Measurements from ENCODE around the gene RYR1.

The RYR1 gene

GRCh38 chr19:38463365-38463764, 29.9 kb downstream of the RYR1 start:
- Histone ChIP-seq H3K4me3 (ENCODE audit: low read depth, low read length) (no peak overlapping the region), H3K27ac (ENCODE audit: extremely low read depth, low read depth, low read length) (no peak overlapping the region), H3K36me3 (ENCODE audit: control insufficient read depth in 2 of 2, insufficient read depth in 1 of 2, low read length in 2 of 2) (no peaks in the 10 kb centered on the region; a peak in 1 of 3 replicates), H3K4me1 (ENCODE audit: control insufficient read depth, insufficient read depth, low read length) (no peaks in the 10 kb centered on the region), H3K9me3 (ENCODE audit: control insufficient read depth, insufficient read depth, low read depth, low read length) (no peaks in the 10 kb centered on the region)
- POLR2A ChIA-PET = no interaction called here
- TF ChIP-seq ZNF48 (tag by site-specific recombination; IDR thresholded peaks at IDR 0.05) (no peak), ZFP69B (tag by site-specific recombination; IDR thresholded peaks at IDR 0.05) (no peak), AEBP2 (tag by site-specific recombination; IDR thresholded peaks at IDR 0.05; ENCODE audit: borderline replicate concordance) (no peak), ZNF24 (tag by site-specific recombination; IDR thresholded peaks at IDR 0.05) (no peak), ZNF610 (tag by site-specific recombination; IDR thresholded peaks at IDR 0.05; ENCODE audit: borderline replicate concordance) (no peak), ZNF335 (tag by site-specific recombination; conservative IDR thresholded peaks at IDR 0.05) (no peak), HOXD13 (CRISPR knock-in tag; IDR thresholded peaks at IDR 0.05; ENCODE audit: borderline replicate concordance) (no peak), ZNF747 (tag by site-specific recombination; IDR thresholded peaks at IDR 0.05) (no peak), ZBTB6 (tag by site-specific recombination; IDR thresholded peaks at IDR 0.05) (no peak), ZBTB26 (tag by site-specific recombination; optimal IDR thresholded peaks at IDR 0.05) (no peak), ZNF792 (tag by site-specific recombination; IDR thresholded peaks at IDR 0.05) (no peak), ZNF324 (tag by site-specific recombination; IDR thresholded peaks at IDR 0.05) (no peak), ZNF138 (tag by site-specific recombination; IDR thresholded peaks at IDR 0.05; ENCODE audit: borderline replicate concordance) (no peak), ZNF175 (tag by site-specific recombination; IDR thresholded peaks at IDR 0.05) (no peak), ZNF423 (tag by site-specific recombination; IDR thresholded peaks at IDR 0.05) (no peak), ZNF280C (tag by site-specific recombination; IDR thresholded peaks at IDR 0.05) (no peak), GLI2 (tag by site-specific recombination; IDR thresholded peaks at IDR 0.05; ENCODE audit: borderline replicate concordance, low read depth) (no peak)
- CTCF ChIA-PET = no interaction called here

GRCh38 chr19:38464421-38465082, 31.1 kb downstream of the RYR1 start:
- Histone ChIP-seq H3K36me3 (ENCODE audit: control insufficient read depth in 2 of 2, insufficient read depth in 1 of 2, low read length in 2 of 2) (no peaks in the 10 kb centered on the region; a peak in 1 of 3 replicates), H3K9me3 (ENCODE audit: control insufficient read depth, insufficient read depth, low read depth, low read length) (no peaks in the 10 kb centered on the region), H3K27ac (ENCODE audit: extremely low read depth, low read depth, low read length) (no peak overlapping the region), H3K4me3 (ENCODE audit: low read depth, low read length) (no peak overlapping the region), H3K4me1 (ENCODE audit: control insufficient read depth, insufficient read depth, low read length) (no peaks in the 10 kb centered on the region)
- ChIA-PET POLR2A (no interaction called here), CTCF (no interaction called here)
- TF ChIP-seq ZFP69B (tag by site-specific recombination; IDR thresholded peaks at IDR 0.05) = no peak
- no peak for TF ChIP-seq TSHZ1 (tag by site-specific recombination; IDR thresholded peaks at IDR 0.05; ENCODE audit: borderline replicate concordance)
- no peak for TF ChIP-seq ZNF280C (tag by site-specific recombination; IDR thresholded peaks at IDR 0.05)
- no peak for TF ChIP-seq PRDM4 (tag by site-specific recombination; IDR thresholded peaks at IDR 0.05)

All from HEK293 (cell line).